ENCODE measurements around the gene CC2D2A. TPM values are rescaled to one million over a fixed set of nuclear protein-coding genes. Genes with fewer than 3 reads are reported as not detected.
A peak's percentile ranks its signal among the peaks of the same experiment; 100 is the strongest.

CC2D2A gene
- total RNA-seq, 1 donor from 2014 or later: 15.5 TPM

GRCh38 chr4:15427701-15428100 lies 42.0 kb upstream of the CC2D2A start, which contains the start of gene C1QTNF7:
C1QTNF7 (plus strand) TSS chr4:15428033; CDS start chr4:15435744, 7,711 bp downstream.
- peak within 1 kb of the TSS; percentile 25 for H3K4me3 ChIP-seq
- H3K27ac ChIP-seq: peak within 1 kb of the TSS; percentile 21
- no peaks in the 10 kb centered on the region for H3K27me3 ChIP-seq
- no peak for ATAC-seq
- no peak for DNase-seq
- H3K36me3 ChIP-seq: no peaks in the 10 kb centered on the region
- intact Hi-C loops (cut with DNase I): no loop called here
- H3K9me3 ChIP-seq: no peaks in the 10 kb centered on the region
- H3K4me1 ChIP-seq: peaks cover 4% of the 10 kb centered on the region
- TF ChIP-seq CTCF (IDR thresholded peaks at IDR 0.05): no peak

GRCh38 chr4:15428611-15429010 lies 41.1 kb upstream of the CC2D2A start:
- Histone ChIP-seq H3K27ac (peak overlapping the region; percentile 21), H3K27me3 (no peaks in the 10 kb centered on the region), H3K36me3 (no peaks in the 10 kb centered on the region), H3K4me3 (peak overlapping the region; percentile 25), H3K4me1 (peaks cover 4% of the 10 kb centered on the region), H3K9me3 (no peaks in the 10 kb centered on the region)
- DNase-seq: no peak
- TF ChIP-seq CTCF (IDR thresholded peaks at IDR 0.05): no peak
- peak; percentile 64 for ATAC-seq
- intact Hi-C loops (cut with DNase I): no loop called here

- TF ChIP-seq CTCF (IDR thresholded peaks at IDR 0.05): no peak
- Histone ChIP-seq H3K4me3 (no peak overlapping the region), H3K36me3 (no peaks in the 10 kb centered on the region), H3K27me3 (no peaks in the 10 kb centered on the region), H3K4me1 (peaks cover 8% of the 10 kb centered on the region), H3K9me3 (no peaks in the 10 kb centered on the region), H3K27ac (no peak overlapping the region)
- DNase-seq (no peak), ATAC-seq (no peak)
- intact Hi-C loops (cut with DNase I): no loop called here
These were observed 35.6 kb upstream of the CC2D2A start for GRCh38 chr4:15434091-15434490.

- H3K27me3 ChIP-seq: no peaks in the 10 kb centered on the region
- H3K4me3 ChIP-seq: no peak overlapping the region
- peaks cover 4% of the 10 kb centered on the region for H3K4me1 ChIP-seq
- TF ChIP-seq CTCF (IDR thresholded peaks at IDR 0.05): no peak
- DNase-seq: no peak
- intact Hi-C loops (cut with DNase I): no loop called here
- ATAC-seq: no peak
- H3K36me3 ChIP-seq: no peaks in the 10 kb centered on the region
- no peak overlapping the region for H3K27ac ChIP-seq
- H3K9me3 ChIP-seq: no peaks in the 10 kb centered on the region
These were observed 35.0 kb upstream of the CC2D2A start for GRCh38 chr4:15434676-15435075.

- Histone ChIP-seq H3K9me3 (no peaks in the 10 kb centered on the region), H3K4me1 (peaks cover 4% of the 10 kb centered on the region), H3K27ac (no peak overlapping the region), H3K27me3 (no peaks in the 10 kb centered on the region), H3K36me3 (no peaks in the 10 kb centered on the region), H3K4me3 (no peak overlapping the region)
- intact Hi-C loops (cut with DNase I): no loop called here
- no peak for TF ChIP-seq CTCF (IDR thresholded peaks at IDR 0.05)
- DNase-seq (no peak), ATAC-seq (no peak)
These were observed 33.2 kb upstream of the CC2D2A start for GRCh38 chr4:15436513-15436912.

GRCh38 chr4:15438939-15439524 lies 30.6 kb upstream of the CC2D2A start:
- no peaks in the 10 kb centered on the region for H3K36me3 ChIP-seq
- H3K4me1 ChIP-seq: peaks cover 4% of the 10 kb centered on the region
- ATAC-seq (no peak), DNase-seq (no peak)
- no peak overlapping the region for H3K27ac ChIP-seq
- H3K4me3 ChIP-seq: no peak overlapping the region
- intact Hi-C loops (cut with DNase I): no loop called here
- no peaks in the 10 kb centered on the region for H3K27me3 ChIP-seq
- H3K9me3 ChIP-seq: no peaks in the 10 kb centered on the region
- no peak for TF ChIP-seq CTCF (IDR thresholded peaks at IDR 0.05)

Measured in upper lobe of right lung (tissue), 1 donor.